Inflammatory macrophage treated with lipopolysaccharide for 1 hour (primary cell): ENCODE data around the gene ADGRA3.

Experiments used
- DNase-seq, 2 donors: peaks; one replicate each; pipeline ENCODE4 v3.0.0-alpha.2; 2020 to 2022

ADGRA3 gene

DNA sequence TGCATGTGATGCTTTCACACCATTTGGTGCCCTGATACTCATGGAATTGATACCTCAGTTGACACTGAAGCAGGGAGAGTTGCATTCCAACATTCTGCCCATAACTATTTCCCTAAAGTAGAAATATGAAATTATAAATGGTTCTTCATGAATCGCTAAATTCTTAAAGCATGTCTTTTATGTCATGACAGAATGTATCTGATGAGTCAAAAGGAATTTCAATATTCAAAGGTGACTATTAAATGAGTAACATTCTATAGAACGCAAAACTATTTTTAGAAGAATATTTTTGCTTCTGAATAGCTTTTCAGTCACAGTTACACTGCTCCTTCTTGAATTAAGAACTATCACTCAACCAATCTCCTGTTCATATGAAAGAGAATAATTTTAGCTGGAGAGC lies 152.8 kb downstream of the ADGRA3 start:
- no peak for DNase-seq

GRCh38 chr4:22356987-22357596 lies 158.8 kb downstream of the ADGRA3 start:
- no peak for DNase-seq

- no peak for DNase-seq
These were observed 167.5 kb downstream of the ADGRA3 start for GRCh38 chr4:22348410-22348809.

GRCh38 chr4:22345678-22346077 lies 170.2 kb downstream of the ADGRA3 start:
- no peak for DNase-seq

GRCh38 chr4:22345055-22345454 lies 170.8 kb downstream of the ADGRA3 start:
- no peak for DNase-seq

DNA sequence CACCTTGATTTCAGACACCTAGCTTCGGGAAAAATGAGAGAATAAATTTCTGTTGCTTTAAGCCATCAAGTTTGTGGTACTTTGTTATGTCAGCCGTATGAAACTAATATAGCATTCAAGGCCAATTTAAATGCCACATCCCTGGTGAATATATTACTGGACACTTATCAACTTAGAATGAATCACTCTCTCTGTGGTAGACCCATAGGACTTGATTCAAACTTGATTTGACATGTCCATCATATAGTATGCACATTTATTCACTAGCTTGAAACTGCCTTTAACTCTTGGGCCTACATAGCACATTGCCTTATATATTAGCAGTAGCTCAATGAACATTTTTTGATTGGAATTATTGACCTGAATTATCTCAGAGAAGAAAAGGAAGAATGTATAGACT lies 172.3 kb downstream of the ADGRA3 start:
- no peak for DNase-seq

- DNase-seq, result no peak
These were observed 176.4 kb downstream of the ADGRA3 start for GRCh38 chr4:22339491-22339890.

DNA sequence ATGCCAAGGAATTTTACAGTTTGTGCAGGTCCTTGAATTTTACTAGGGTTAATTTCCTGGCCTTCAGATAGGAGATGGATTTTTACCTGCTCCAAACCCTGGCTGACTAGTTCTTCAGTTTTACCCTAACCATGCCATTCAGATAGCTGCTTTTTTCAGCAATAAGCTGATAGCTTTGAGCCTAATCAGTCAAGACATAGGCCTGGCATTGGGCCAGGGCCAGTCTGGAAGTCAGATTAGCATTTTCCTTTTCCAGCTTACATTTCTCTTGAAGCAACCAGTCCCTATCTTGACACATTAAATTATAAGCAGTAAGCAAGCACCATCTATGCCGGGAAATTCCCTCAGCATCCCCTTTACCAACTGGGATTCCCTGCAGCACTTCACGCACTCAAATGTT lies 177.1 kb downstream of the ADGRA3 start:
- DNase-seq, result peak in 1 of 2 donors; percentile 0
